HG03175 (cell line): ENCODE data around the gene TRA2B.

ENCODE experiments used
- ATAC-seq: cut with Tn5 transposase; IDR thresholded peaks from one replicate; pipeline ENCODE4 v1.9.1; 2021; ENCODE audit warnings: mild to moderate bottlenecking, moderate library complexity; ENCODE audit not compliant: unreplicated experiment

The TRA2B gene

GRCh38 chr3:185937689-185938374 lies at the start of gene TRA2B:
TRA2B (minus strand) TSS chr3:185938014; CDS start chr3:185937860, 154 bp downstream.
- ATAC-seq = peak; percentile 93

- ATAC-seq = no peak
These were observed 48.5 kb upstream of the TRA2B start for GRCh38 chr3:185986198-185986777.

- ATAC-seq = no peak
These were observed 46.4 kb upstream of the TRA2B start for GRCh38 chr3:185984203-185984602.

- ATAC-seq = no peak
These were observed 45.8 kb upstream of the TRA2B start for GRCh38 chr3:185983495-185984141.

- ATAC-seq = no peak
These were observed 44.8 kb upstream of the TRA2B start for GRCh38 chr3:185982632-185983031.

- no peak for ATAC-seq
These were observed 43.8 kb upstream of the TRA2B start for GRCh38 chr3:185981621-185982020.

GRCh38 chr3:185979721-185980121 lies 41.9 kb upstream of the TRA2B start:
- ATAC-seq = no peak

GRCh38 chr3:185978516-185978915 lies 40.7 kb upstream of the TRA2B start:
- no peak for ATAC-seq

GRCh38 chr3:185977679-185978040 lies 39.8 kb upstream of the TRA2B start:
- no peak for ATAC-seq

- ATAC-seq = peak; percentile 80
These were observed 39.3 kb upstream of the TRA2B start for GRCh38 chr3:185976977-185977678.

- no peak for ATAC-seq
These were observed 38.3 kb upstream of the TRA2B start for GRCh38 chr3:185976100-185976499.

GRCh38 chr3:185971579-185971978 lies 33.8 kb upstream of the TRA2B start:
- ATAC-seq = no peak

- ATAC-seq = no peak
These were observed 30.4 kb upstream of the TRA2B start for GRCh38 chr3:185968168-185968567.

GRCh38 chr3:185966655-185967054 lies 28.8 kb upstream of the TRA2B start:
- ATAC-seq = no peak

- no peak for ATAC-seq
These were observed 27.7 kb upstream of the TRA2B start for GRCh38 chr3:185965496-185965895.

- no peak for ATAC-seq
These were observed 23.9 kb upstream of the TRA2B start for GRCh38 chr3:185961675-185962232.

- no peak for ATAC-seq
These were observed 22.9 kb upstream of the TRA2B start for GRCh38 chr3:185960522-185961288.

GRCh38 chr3:185959609-185960521 lies 22.1 kb upstream of the TRA2B start:
- no peak for ATAC-seq

- ATAC-seq = no peak
These were observed 20.8 kb upstream of the TRA2B start for GRCh38 chr3:185958626-185959025.

GRCh38 chr3:185956244-185956643 lies 18.4 kb upstream of the TRA2B start:
- ATAC-seq = no peak
